HL-60 (cell line): ENCODE results near the gene SPINK4.

ENCODE experiments used
- CTCF ChIP-seq: IDR thresholded peaks from one replicate; pipeline ENCODE4 v1.5.1; 2011; ENCODE audit warnings: low read length, control low read depth, inconsistent platforms; ENCODE audit not compliant: insufficient read depth
- GABPA ChIP-seq: IDR thresholded peaks from 2 replicates; pipeline ENCODE4 v1.6.1; 2012; ENCODE audit warnings: low read depth
- POLR2AphosphoS5 ChIP-seq: IDR thresholded peaks from 2 replicates; pipeline ENCODE4 v1.6.1; 2012; ENCODE audit warnings: low read depth

- TF ChIP-seq CTCF: no peak
- TF ChIP-seq GABPA: no peak
- TF ChIP-seq POLR2AphosphoS5: no peak
Observed at GRCh38 chr9:33236571-33236970, 3.4 kb upstream of the SPINK4 start.
